ENCODE results near the gene TMEM51. TPM values are rescaled to one million over a fixed set of nuclear protein-coding genes. Genes with fewer than 3 reads are reported as not detected.

The TMEM51 gene
- total and polyA plus RNA-seq, 2 of the 13 experiments (the other 11 are each of a cell fraction or from before 2014, with no cell fraction given) = 12.2 to 22.3 TPM

DNA sequence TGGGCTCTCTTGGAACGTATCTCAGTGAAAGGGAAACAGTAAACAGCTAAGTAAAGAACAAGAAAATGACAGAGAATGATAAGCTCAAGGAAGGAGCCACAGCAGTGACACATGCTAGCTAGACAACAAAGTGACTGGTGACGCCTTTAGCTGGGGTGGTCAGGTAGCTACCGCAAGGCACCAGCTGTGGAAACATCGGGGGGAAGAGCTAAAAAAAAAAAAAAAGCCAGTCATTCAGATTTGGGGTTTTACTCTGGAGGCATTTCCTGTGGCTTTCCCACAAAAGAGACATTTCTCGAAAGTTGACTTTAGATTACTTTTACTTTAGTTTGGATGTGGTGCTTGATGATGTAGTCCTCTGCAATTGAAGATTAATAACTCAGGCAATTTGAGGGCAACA is 95.5 kb downstream of the TMEM51 start:
- Histone ChIP-seq H2AFZ (ENCODE audit: low read length) (no peak overlapping the region), H3K4me1 (ENCODE audit: insufficient read depth, low read length) (peaks cover 14% of the 10 kb centered on the region), H3K36me3 (replicated peaks in 1 of 2; ENCODE audit: control insufficient read depth in 1 of 2, insufficient read depth in 2 of 2, low read length in 2 of 2) (no peaks in the 10 kb centered on the region), H3K79me2 (ENCODE audit: insufficient read depth, low read length) (no peaks in the 10 kb centered on the region), H3K9ac (ENCODE audit: insufficient read depth, low read depth, low read length) (no peak overlapping the region), H3K27me3 (ENCODE audit: control insufficient read depth in 1 of 2, insufficient read depth in 2 of 2, low read length in 2 of 2) (peaks cover 1 to 57% of the 10 kb centered on the region in 2 experiments; a peak in 3 of 5 replicates), H4K20me1 (ENCODE audit: insufficient read depth, low read length) (no peaks in the 10 kb centered on the region), H3K9me3 (ENCODE audit: low read length) (no peaks in the 10 kb centered on the region), H3K4me2 (ENCODE audit: low read depth, low read length) (no peak overlapping the region), H3K27ac (ENCODE audit: extremely low read length, insufficient read depth, low read length) (no peak overlapping the region), H3K4me3 (replicated peaks in 1 of 3; ENCODE audit: insufficient read depth in 1 of 3, low read depth in 2 of 3, low read length in 3 of 3) (no peak overlapping the region)
- in situ Hi-C loops (cut with HindIII; ENCODE audit: extremely low pct_ligation_motif_present, low pct_unique_long_range_greater_than_20kb) (no loop called here), intact Hi-C loops (cut with micrococcal nuclease; ENCODE audit: unreplicated experiment) (no loop called here)
- BruUV-seq (replicated peaks) = no TSS peak
- no peak for DNase-seq (ENCODE audit: low spot score)
- ATAC-seq = no peak
- ChIA-PET POLR2A (no interaction called here), CTCF (ENCODE audit: low intra/inter-chr PET ratio, low total read pairs) (no interaction called here)
- WGBS (ENCODE audit: low lambda C conversion rate) = 23% methylated on average over 5 of the region's 5 CpGs
- TF ChIP-seq ZNF232 (CRISPR knock-in tag; IDR thresholded peaks at IDR 0.05; ENCODE audit: borderline replicate concordance) (no peak), FOXP1 (IDR thresholded peaks at IDR 0.05) (no peak), FOXP1 (CRISPR knock-in tag; IDR thresholded peaks at IDR 0.05) (0 out of 2 replicates have a peak, but pooled peaks have one; percentile 44)
- TF ChIP-seq, protein P1, sequence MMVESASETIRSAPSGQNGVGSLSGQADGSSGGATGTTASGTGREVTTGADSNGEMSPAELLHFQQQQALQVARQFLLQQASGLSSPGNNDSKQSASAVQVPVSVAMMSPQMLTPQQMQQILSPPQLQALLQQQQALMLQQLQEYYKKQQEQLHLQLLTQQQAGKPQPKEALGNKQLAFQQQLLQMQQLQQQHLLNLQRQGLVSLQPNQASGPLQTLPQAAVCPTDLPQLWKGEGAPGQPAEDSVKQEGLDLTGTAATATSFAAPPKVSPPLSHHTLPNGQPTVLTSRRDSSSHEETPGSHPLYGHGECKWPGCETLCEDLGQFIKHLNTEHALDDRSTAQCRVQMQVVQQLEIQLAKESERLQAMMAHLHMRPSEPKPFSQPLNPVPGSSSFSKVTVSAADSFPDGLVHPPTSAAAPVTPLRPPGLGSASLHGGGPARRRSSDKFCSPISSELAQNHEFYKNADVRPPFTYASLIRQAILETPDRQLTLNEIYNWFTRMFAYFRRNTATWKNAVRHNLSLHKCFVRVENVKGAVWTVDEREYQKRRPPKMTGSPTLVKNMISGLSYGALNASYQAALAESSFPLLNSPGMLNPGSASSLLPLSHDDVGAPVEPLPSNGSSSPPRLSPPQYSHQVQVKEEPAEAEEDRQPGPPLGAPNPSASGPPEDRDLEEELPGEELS (CRISPR knock-in tag; IDR thresholded peaks at IDR 0.05) = peak; percentile 42; the same call in 1 of the 2 replicates
- TF ChIP-seq, protein P2, sequence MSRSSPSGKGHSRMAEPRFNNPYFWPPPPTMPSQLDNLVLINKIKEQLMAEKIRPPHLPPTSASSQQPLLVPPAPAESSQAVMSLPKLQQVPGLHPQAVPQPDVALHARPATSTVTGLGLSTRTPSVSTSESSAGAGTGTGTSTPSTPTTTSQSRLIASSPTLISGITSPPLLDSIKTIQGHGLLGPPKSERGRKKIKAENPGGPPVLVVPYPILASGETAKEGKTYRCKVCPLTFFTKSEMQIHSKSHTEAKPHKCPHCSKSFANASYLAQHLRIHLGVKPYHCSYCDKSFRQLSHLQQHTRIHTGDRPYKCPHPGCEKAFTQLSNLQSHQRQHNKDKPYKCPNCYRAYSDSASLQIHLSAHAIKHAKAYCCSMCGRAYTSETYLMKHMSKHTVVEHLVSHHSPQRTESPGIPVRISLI (CRISPR knock-in tag; IDR thresholded peaks at IDR 0.05; ENCODE audit: borderline replicate concordance) = no peak
- FAIRE-seq = no peak
